GM12872 (cell line): ENCODE results near the gene RHOV.

Experiments
- CTCF ChIP-seq: IDR thresholded peaks from 3 replicates; pipeline ENCODE4 v1.5.1; 2011; ENCODE audit warnings: low read depth, mild to moderate bottlenecking, low read length, moderate library complexity; ENCODE audit not compliant: insufficient read depth

RHOV gene

GRCh38 chr15:40893019-40893670, 19.1 kb upstream of the RHOV start:
- no peak for TF ChIP-seq CTCF

DNA sequence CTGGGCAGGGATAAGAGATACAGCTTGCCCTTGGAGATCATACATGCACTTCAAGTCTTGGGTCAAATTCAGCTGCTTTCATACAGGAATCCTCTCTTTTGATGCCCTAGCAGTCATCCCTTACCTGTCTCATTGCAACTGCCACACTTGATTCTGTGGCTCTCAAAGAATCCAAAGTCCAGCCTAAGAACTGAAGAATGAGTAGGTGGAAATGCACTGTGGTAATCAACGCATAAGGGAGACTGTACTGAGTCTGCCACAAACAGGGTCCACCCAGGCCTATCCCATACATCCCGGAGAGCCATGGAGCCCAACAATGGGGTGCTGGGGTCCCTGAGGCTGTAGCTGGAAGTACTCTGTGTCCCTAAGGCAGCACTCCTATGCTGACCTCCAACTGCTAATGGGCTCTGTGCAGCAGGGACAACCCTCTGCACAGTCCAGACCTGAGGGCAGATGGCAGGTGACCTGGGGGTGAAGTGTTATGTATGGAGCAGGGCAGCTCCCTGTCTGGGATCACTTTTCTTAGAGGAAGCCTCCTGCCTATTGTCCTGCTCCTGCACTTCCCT, 18.5 kb upstream of the RHOV start:
- no peak for TF ChIP-seq CTCF

DNA sequence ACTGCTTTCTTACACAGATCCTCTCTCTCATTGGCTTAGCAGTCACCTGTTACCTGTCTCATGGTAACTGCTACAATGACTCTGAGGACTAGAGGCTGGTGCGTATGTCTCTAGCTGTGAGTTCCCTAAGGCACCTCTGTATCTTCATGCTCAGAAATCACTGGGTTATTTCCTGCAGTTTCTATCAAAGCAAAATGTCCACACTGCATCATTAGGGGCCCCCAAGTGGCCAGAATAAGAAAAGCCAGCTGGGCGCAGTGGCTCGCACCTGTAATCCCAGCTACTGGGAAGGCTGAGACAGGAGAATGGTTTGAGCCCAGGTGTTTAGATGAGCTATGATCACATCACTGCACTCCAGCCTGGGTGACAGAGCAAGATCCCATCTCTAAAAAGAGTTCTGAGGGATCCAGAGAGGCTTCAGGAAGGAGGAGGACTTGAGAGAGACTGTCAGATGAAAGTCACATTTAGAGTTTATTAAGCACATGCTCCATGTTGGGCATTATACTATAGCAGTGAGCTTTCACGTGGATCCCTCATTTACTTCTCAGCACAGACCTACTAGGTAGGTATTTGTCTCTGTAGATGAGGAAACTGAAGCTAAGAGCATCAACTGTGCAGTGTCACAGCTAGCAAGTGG, 17.9 kb upstream of the RHOV start:
- TF ChIP-seq CTCF = peak; percentile 76

GRCh38 chr15:40891138-40891537, 17.1 kb upstream of the RHOV start:
- no peak for TF ChIP-seq CTCF

- no peak for TF ChIP-seq CTCF
These were observed 15.1 kb upstream of the RHOV start for GRCh38 chr15:40889112-40889511.

DNA sequence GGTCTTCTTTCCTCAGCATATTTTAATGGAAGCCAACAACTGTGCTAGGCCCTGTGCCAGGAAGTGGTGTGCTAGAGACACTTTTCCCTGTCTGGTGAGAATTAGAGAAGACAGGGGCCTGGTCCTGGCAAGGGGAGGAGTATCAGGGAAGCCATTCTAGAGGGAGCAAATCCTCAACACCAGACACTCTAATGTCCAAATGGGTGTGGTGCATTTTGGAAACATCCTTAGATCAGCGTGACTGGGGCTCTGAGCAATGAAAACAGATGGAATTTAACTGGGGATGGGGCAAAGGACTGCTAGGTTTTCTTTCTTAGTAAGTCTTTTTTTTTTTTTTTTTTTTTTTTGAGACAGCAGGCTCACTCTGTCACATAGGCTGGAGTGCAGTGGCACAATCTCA, 12.6 kb upstream of the RHOV start:
- no peak for TF ChIP-seq CTCF

GRCh38 chr15:40881351-40881750, 7.3 kb upstream of the RHOV start:
- TF ChIP-seq CTCF = no peak
